Inflammatory macrophage treated with lipopolysaccharide for 1 hour (primary cell): ENCODE measurements around the gene ACO2.
"Not testable (repeated sequence)": the region's sequence is repeated elsewhere in the genome, so short reads cannot be mapped to it uniquely, and the experiment has no call there.

Experiments used
- DNase-seq, 2 donors: peaks; one replicate each; pipeline ENCODE4 v3.0.0-alpha.2; 2020 to 2022

The ACO2 gene

GRCh38 chr22:41448189-41448808, 20.6 kb upstream of the ACO2 start:
- DNase-seq, result peak; percentile 97 to 99

GRCh38 chr22:41458161-41458728, 10.7 kb upstream of the ACO2 start:
- no peak for DNase-seq

- DNase-seq, result no peak
Measured at GRCh38 chr22:41459431-41459830, 9.5 kb upstream of the ACO2 start.

DNA sequence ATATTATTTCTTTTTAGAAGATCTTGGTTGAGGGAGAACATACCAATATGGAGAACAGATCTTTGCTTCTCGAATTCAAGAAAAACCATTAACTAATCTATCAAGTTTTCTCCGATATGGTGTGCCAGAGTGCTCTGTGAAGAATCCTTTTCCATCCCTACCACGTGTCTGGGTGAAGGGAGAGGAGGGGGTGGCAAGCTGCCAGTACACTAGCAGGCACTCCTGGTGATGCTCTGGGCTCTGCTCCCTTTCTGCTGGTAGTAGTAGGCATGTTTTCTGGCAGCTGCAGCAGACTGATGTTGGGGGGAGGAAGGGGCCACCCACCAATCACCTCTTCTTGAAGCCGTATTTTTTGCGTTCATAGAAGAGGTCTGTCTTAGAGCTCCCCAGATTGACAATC, 8.8 kb upstream of the ACO2 start:
- not testable (repeated sequence) for DNase-seq

- no peak for DNase-seq
Measured at GRCh38 chr22:41461901-41462300, 7.0 kb upstream of the ACO2 start.

DNA sequence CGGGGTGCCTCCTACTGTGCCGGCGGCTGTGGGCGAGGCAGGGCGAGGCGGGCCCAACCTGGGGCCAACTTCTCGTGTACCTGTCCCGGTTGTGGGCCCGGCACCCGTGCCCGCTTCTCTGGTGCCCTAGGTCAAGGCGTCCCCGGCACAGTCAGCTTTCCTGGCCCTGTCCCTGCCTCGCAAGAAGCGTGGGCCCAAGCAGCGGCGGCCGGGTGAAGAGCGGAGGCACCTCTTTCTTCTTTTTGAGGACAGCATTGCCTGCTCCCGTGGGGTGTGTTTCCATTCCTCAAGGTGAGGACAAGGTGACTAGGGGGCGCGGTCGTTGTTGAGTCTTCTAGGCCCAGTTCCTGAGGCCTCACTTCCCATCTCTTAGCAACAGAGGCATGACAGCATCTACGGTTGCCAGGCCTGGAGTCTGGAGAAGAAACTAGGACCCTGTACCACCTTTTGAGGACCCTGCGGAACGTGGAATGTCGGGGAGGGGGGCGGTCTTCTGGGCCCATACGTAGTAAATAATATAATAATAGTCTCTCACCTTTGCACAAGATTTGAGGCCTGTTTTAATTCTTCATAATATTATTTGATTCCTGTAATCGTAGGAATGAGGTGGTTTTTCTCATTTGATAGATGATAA, 418 bp downstream of the ACO2 start:
- DNase-seq, result peak; percentile 32 to 37

- no peak for DNase-seq
Measured at GRCh38 chr22:41470886-41471285, 2.0 kb downstream of the ACO2 start.

DNA sequence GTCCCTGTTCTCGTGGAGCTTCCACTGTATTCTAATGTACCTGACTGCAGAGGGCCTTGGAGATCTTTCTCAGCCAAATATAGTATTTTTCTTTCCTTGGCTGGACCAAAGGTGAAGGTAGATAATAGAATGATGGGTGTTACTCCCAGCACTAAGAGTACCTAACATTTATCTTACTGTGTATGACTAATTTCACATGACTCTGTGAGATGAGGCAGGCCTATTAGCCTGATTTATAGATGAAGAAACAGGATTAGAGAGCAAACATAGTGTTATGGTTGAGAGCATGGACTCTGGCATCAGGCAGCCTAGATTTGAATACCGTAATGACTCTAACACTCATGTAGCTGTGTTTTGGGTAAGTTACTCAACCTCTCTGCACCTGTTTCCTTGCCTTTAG, 2.7 kb downstream of the ACO2 start:
- DNase-seq, result no peak

DNA sequence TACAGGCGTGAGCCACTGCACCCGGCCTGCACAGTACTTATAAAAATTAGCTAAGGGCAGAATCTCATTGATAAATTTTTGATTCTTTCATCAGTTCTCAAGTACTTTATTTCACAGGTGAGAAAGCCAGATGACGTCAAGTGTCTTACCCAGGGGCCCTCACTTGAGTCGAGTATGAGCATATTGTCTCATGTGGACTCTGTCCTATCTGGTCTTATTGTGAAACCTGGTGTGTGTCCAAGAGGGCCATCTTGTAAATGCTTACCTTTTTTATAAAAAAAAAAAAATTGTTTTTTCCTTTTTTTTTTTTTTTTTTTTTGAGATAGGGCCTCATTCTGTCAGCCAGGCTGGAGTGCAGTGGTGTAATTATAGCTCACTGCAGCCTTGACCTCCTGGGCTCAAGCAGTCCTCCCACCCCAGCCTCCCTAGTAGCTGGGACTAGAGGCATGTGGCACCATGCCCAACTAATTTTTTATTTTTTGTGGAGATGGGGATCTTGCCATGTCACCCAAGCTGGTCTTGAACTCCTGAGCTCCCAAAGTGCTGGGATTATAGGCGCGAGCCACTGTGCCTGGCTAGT, 6.0 kb downstream of the ACO2 start:
- DNase-seq, result no peak

GRCh38 chr22:41478473-41478872, 9.6 kb downstream of the ACO2 start:
- peak in 1 of 2 donors; percentile 42 for DNase-seq

- peak; percentile 89 to 99 for DNase-seq
Measured at GRCh38 chr22:41478891-41479521, 10.1 kb downstream of the ACO2 start.

- DNase-seq, result no peak
Measured at GRCh38 chr22:41479671-41480396, 10.9 kb downstream of the ACO2 start.

- no peak for DNase-seq
Measured at GRCh38 chr22:41480397-41480735, 11.4 kb downstream of the ACO2 start.

DNA sequence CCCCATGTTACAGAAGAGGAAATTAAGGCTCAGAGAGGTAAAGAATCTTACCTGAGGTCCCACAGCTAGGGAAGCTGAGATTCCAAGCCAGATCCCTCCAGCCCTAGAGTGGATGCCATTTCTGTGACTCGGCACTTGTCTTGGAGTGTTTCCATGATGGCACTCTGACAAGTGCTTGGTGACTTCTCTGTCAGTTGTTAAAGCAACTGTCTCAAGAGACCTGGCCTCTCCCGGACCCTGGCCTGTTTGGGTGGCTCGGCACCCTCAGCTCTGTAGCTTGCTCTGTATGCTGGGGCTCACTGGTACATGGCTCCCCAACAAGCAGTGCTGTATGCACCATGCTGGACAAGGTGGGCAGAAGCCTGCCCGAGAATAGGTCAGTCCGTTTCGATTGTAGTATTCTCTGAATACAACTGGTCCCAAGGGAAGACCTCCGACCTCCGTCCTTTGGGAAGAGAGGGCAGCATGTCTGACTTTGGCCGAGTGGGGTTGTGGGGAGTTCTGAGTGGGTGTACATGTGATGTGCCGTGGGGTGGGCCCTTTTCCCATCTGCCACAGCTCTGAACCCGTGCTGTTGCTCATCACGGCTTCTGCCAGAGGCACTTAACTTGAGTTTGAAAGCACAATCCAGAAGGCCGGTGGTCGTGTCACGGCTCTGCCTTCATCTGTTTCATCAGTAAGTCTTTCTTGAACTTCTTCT, 12.4 kb downstream of the ACO2 start:
- no peak for DNase-seq

DNA sequence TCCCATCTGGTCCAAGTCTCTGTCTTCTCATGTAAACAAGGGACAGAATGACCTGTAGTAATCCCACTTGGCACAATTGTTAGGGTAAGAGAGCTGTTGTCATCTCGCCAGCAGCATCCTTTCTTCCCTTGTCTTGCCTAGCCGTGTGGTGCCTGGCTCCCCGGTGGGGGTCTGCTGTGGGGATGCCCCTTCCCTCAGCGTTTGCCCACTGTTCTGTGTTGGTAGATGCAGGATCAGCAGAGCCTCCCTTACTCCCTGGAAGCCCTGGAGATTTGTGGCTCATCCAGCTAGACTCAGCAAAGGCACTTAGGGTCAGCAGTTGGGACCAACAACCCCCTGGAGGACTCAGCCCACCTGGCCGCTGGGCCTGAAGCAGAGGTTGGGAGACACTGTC, 13.0 kb downstream of the ACO2 start:
- DNase-seq, result no peak

GRCh38 chr22:41482319-41482935, 13.5 kb downstream of the ACO2 start:
- peak; percentile 47 to 86 for DNase-seq

- DNase-seq, result no peak
Measured at GRCh38 chr22:41485033-41485432, 16.1 kb downstream of the ACO2 start.

- no peak for DNase-seq
Measured at GRCh38 chr22:41487037-41487935, 18.4 kb downstream of the ACO2 start.

DNA sequence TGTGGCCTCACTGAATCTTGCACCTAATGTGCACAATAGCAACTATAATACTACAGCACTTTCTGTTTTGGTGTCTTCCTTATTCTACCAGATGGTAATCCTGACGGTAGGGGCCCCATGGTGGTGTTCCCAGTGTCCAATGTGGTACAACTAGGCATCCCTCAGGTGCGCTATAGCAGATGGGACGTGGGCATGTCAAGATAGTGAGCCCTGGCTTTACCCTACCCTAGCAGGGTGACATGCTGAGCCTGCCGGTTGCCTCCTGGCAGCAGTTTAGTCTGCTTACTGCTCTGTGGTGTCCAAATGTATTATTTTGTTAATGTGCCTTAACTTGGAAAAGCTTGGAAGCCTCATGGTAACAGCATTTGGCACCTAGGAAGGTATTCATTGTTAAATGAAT, 19.2 kb downstream of the ACO2 start:
- no peak for DNase-seq

GRCh38 chr22:41488596-41489385, 19.9 kb downstream of the ACO2 start:
- no peak for DNase-seq
